Activated CD8-positive, alpha-beta T cell treated with anti-CD3 and anti-CD28 coated beads for 36 hours (primary cell): Measurements from ENCODE around the gene AFF2. TPM values are rescaled to one million over a fixed set of nuclear protein-coding genes. Genes with fewer than 3 reads are reported as not detected.

Source experiments
- ATAC-seq: fragments of 200-7000 bp; cut with Tn5 transposase; one replicate; pipeline ENCODE4 v1.10.0; 2021; ENCODE audit warnings: mild to moderate bottlenecking, moderate library complexity
- CTCF ChIA-PET: fragments of 350-600 bp; sonication (Branson Sonifier 250); formaldehyde crosslinking; loops from one replicate; lab custom pipeline; 2021; ENCODE audit warnings: antibody characterized with exemption; lab: Charles Lee
- POLR2A ChIA-PET: fragments of 350-600 bp; sonication (Branson Sonifier 250); formaldehyde crosslinking; loops from one replicate; lab custom pipeline; 2021; ENCODE audit warnings: antibody characterized with exemption; lab: Charles Lee
- DNase-seq: peaks from one replicate; pipeline ENCODE4 v3.0.0-alpha.2; 2020
- H3K27ac Mint-ChIP-seq: one replicate; pipeline ENCODE4 v1.8.0; 2021; ENCODE audit warnings: mild to moderate bottlenecking, mixed read lengths
- H3K27me3 Mint-ChIP-seq: one replicate; pipeline ENCODE4 v1.8.0; 2021; ENCODE audit warnings: mixed read lengths
- H3K36me3 Mint-ChIP-seq: one replicate; pipeline ENCODE4 v1.8.0; 2021; ENCODE audit warnings: low read depth, mixed read lengths
- H3K4me1 Mint-ChIP-seq: one replicate; pipeline ENCODE4 v1.8.0; 2021; ENCODE audit warnings: low read depth, mixed read lengths
- H3K4me3 Mint-ChIP-seq: one replicate; pipeline ENCODE4 v1.8.0; 2021; ENCODE audit warnings: mild to moderate bottlenecking, moderate library complexity, mixed read lengths
- H3K9me3 Mint-ChIP-seq: one replicate; pipeline ENCODE4 v1.8.0; 2021; ENCODE audit warnings: mixed read lengths
- CTCF ChIP-seq: fragments of 200-600 bp; IDR thresholded peaks from one replicate; pipeline ENCODE4 v1.8.0; 2022; ENCODE audit warnings: antibody characterized with exemption, mild to moderate bottlenecking
- intact Hi-C: fragments of 100-400 bp; cut with micrococcal nuclease; formaldehyde crosslinking; loops from one replicate; pipeline ENCODE4 v1.10.0; 2022
- total RNA-seq, 2 experiments: library from RNA; stranded (reverse); gene quantifications; one replicate each; pipeline ENCODE4 v1.2.3, GENCODE V29; 2021

Gene AFF2
- total RNA-seq, 2 experiments from 2014 or later = 1.3 to 1.7 TPM

- Mint-ChIP-seq H3K4me3 (no peak overlapping the region), H3K4me1 (no peaks in the 10 kb centered on the region), H3K27me3 (no peaks in the 10 kb centered on the region), H3K9me3 (peaks cover 2% of the 10 kb centered on the region), H3K27ac (no peak overlapping the region), H3K36me3 (no peaks in the 10 kb centered on the region)
- DNase-seq (no peak), ATAC-seq (no peak)
- no peak for TF ChIP-seq CTCF
- intact Hi-C loops = no loop called here
- ChIA-PET POLR2A (no interaction called here), CTCF (no interaction called here)
Measured at GRCh38 chrX:148634591-148634990, 134.2 kb downstream of the AFF2 start.

- no peak for TF ChIP-seq CTCF
- H3K4me3 Mint-ChIP-seq = no peak overlapping the region
- no peak for DNase-seq
- CTCF ChIA-PET = no interaction called here
- POLR2A ChIA-PET = no interaction called here
- no peak overlapping the region for H3K27ac Mint-ChIP-seq
- H3K36me3 Mint-ChIP-seq = no peaks in the 10 kb centered on the region
- H3K9me3 Mint-ChIP-seq = no peaks in the 10 kb centered on the region
- no peaks in the 10 kb centered on the region for H3K4me1 Mint-ChIP-seq
- peaks cover 2% of the 10 kb centered on the region for H3K27me3 Mint-ChIP-seq
- ATAC-seq = no peak
- intact Hi-C loops = no loop called here
Measured at GRCh38 chrX:148643460-148643859, 143.0 kb downstream of the AFF2 start.

GRCh38 chrX:148647651-148648050 is 147.2 kb downstream of the AFF2 start:
- TF ChIP-seq CTCF = no peak
- Mint-ChIP-seq H3K4me3 (no peak overlapping the region), H3K9me3 (no peaks in the 10 kb centered on the region), H3K36me3 (no peaks in the 10 kb centered on the region), H3K4me1 (no peaks in the 10 kb centered on the region), H3K27me3 (peaks cover 2% of the 10 kb centered on the region), H3K27ac (no peak overlapping the region)
- DNase-seq (no peak), ATAC-seq (no peak)
- CTCF ChIA-PET = interaction anchor here (1.0 kb wide), 1 partner anchor 38 kb away, joined by 3 read pairs; no protein-coding TSS in a partner anchor
- POLR2A ChIA-PET = no interaction called here
- intact Hi-C loops = no loop called here

- H3K27ac Mint-ChIP-seq = no peak overlapping the region
- CTCF ChIA-PET = no interaction called here
Measured at GRCh38 chrX:148649145-148649795, 148.9 kb downstream of the AFF2 start.

More at GRCh38 chrX:148649145-148649795, 148.9 kb downstream of the AFF2 start:
- DNase-seq = no peak
- no peak for ATAC-seq
- intact Hi-C loops = no loop called here
- TF ChIP-seq CTCF = no peak
- H3K36me3 Mint-ChIP-seq = no peaks in the 10 kb centered on the region
- POLR2A ChIA-PET = no interaction called here
- H3K9me3 Mint-ChIP-seq = no peaks in the 10 kb centered on the region
- H3K4me3 Mint-ChIP-seq = no peak overlapping the region
- no peaks in the 10 kb centered on the region for H3K4me1 Mint-ChIP-seq
- peaks cover 2% of the 10 kb centered on the region for H3K27me3 Mint-ChIP-seq
